SK-N-SH (cell line): ENCODE measurements around the gene SGTB. TPM values are rescaled to one million over a fixed set of nuclear protein-coding genes. Genes with fewer than 3 reads are reported as not detected.

Experiments used
- CTCF ChIA-PET: fragments of 300-600, 350-600 bp; formaldehyde crosslinking; extraction: SDS; loops from one replicate; lab custom pipeline; 2021; lab: Yijun Ruan, JAX
- POLR2A ChIA-PET: fragments of 350-600 bp; sonication (Branson Sonifier 250); formaldehyde crosslinking; extraction: SDS; loops from one replicate; lab custom pipeline; 2020; ENCODE audit warnings: antibody characterized with exemption, inconsistent platforms; lab: Yijun Ruan, JAX
- DNase-seq: peaks from one replicate; pipeline ENCODE4 v3.0.0; 2012
- H2AFZ ChIP-seq: fragments of 200-600 bp; sonication (generic); 2 replicates; pipeline ENCODE4 v1.8.1; 2016; ENCODE audit warnings: antibody characterized with exemption, mild to moderate bottlenecking, low read depth
- H3F3A ChIP-seq: fragments of 200-600 bp; sonication (generic); replicated peaks from 2 replicates; pipeline ENCODE3; 2016; ENCODE audit warnings: antibody characterized with exemption, mild to moderate bottlenecking; ENCODE audit not compliant: insufficient read depth
- H3K27ac ChIP-seq, 2 experiments: fragments of 200-500 bp in 1 of 2; fragments of 200-600 bp in 1 of 2; sonication (Bioruptor generic) in 1 of 2; sonication (generic), shearing (Covaris generic) in 1 of 2; 2 replicates each; pipeline versions ENCODE4 v1.5.1 to v1.6.1; 2014 to 2016; ENCODE audit warnings: low read depth in 2 of 2, inconsistent platforms in 1 of 2, low read length in 1 of 2, mild to moderate bottlenecking in 1 of 2, mixed read lengths in 1 of 2
- H3K27me3 ChIP-seq: fragments of 200-600 bp; sonication (generic), shearing (Covaris generic); 2 replicates; pipeline ENCODE4 v1.6.1; 2016; ENCODE audit warnings: mixed run types; ENCODE audit not compliant: insufficient read depth
- H3K36me3 ChIP-seq, 2 experiments: fragments of 200-500 bp in 1 of 2; fragments of 200-600 bp in 1 of 2; sonication (Bioruptor generic) in 1 of 2; sonication (generic) in 1 of 2; replicated peaks in 1 of 2; 2 replicates each; pipeline versions ENCODE3 to v1.5.1; 2014 to 2016; ENCODE audit warnings: low read length in 1 of 2, mild to moderate bottlenecking in 1 of 2; ENCODE audit not compliant: insufficient read depth in 2 of 2, control insufficient read depth in 1 of 2
- H3K4me1 ChIP-seq, 2 experiments: fragments of 200-500 bp in 1 of 2; fragments of 200-600 bp in 1 of 2; sonication (Bioruptor generic) in 1 of 2; sonication (generic), shearing (Covaris generic) in 1 of 2; 2 replicates each; pipeline versions ENCODE4 v1.5.1 to v1.6.1; 2014 to 2016; ENCODE audit warnings: low read depth in 1 of 2, low read length in 1 of 2, mixed run types in 1 of 2; ENCODE audit not compliant: insufficient read depth in 2 of 2, control insufficient read depth in 1 of 2
- H3K4me2 ChIP-seq: fragments of 200-600 bp; sonication (generic), shearing (Covaris generic); 2 replicates; pipeline ENCODE4 v1.6.1; 2017; ENCODE audit warnings: mixed run types
- H3K4me3 ChIP-seq, 2 experiments: fragments of 200-500 bp in 1 of 2; fragments of 200-600 bp in 1 of 2; sonication (Bioruptor generic) in 1 of 2; sonication (generic), shearing (Covaris generic) in 1 of 2; 2 replicates each; pipeline versions ENCODE4 v1.5.1 to v1.8.1; 2014 to 2016; ENCODE audit warnings: low read depth in 2 of 2, inconsistent platforms in 1 of 2, low read length in 1 of 2, mild to moderate bottlenecking in 1 of 2, mixed read lengths in 1 of 2, moderate library complexity in 1 of 2
- H3K79me2 ChIP-seq: fragments of 200-600 bp; sonication (generic); 2 replicates; pipeline ENCODE4 v1.8.1; 2017; ENCODE audit warnings: mild to moderate bottlenecking; ENCODE audit not compliant: insufficient read depth
- H3K9ac ChIP-seq: fragments of 200-600 bp; sonication (generic); 2 replicates; pipeline ENCODE4 v1.6.1; 2017; ENCODE audit warnings: mixed run types
- H3K9me2 ChIP-seq: fragments of 200-600 bp; sonication (generic); 2 replicates; pipeline ENCODE4 v1.6.1; 2017; ENCODE audit warnings: mixed run types
- H3K9me3 ChIP-seq: fragments of 200-600 bp; sonication (generic); 2 replicates; pipeline ENCODE4 v1.6.1; 2017; ENCODE audit warnings: mixed run types, mild to moderate bottlenecking, moderate library complexity
- H4K20me1 ChIP-seq: fragments of 200-600 bp; sonication (generic); 2 replicates; pipeline ENCODE4 v1.6.1; 2017; ENCODE audit warnings: mild to moderate bottlenecking, mixed run types; ENCODE audit not compliant: insufficient read depth
- EZH2phosphoT487 ChIP-seq: fragments of 200-600 bp; sonication (generic); IDR thresholded peaks from 2 replicates; pipeline ENCODE4 v1.6.1; 2017; ENCODE audit warnings: low read depth, mixed run types, mild to moderate bottlenecking, antibody characterized with exemption, moderate library complexity, borderline replicate concordance
- FOSL2 ChIP-seq: IDR thresholded peaks from 2 replicates; pipeline ENCODE4 v1.4.0; 2012; ENCODE audit warnings: low read depth, mild to moderate bottlenecking, moderate library complexity, borderline replicate concordance
- GATA2 ChIP-seq: sonication (generic); formaldehyde crosslinking; IDR thresholded peaks from 2 replicates; pipeline ENCODE4 v1.5.0; 2020; ENCODE audit warnings: mild to moderate bottlenecking, missing genetic modification reagents
- MXI1 ChIP-seq: IDR thresholded peaks from 2 replicates; pipeline ENCODE4 v1.6.1; 2012; ENCODE audit warnings: mild to moderate bottlenecking, low read depth, low read length, improper control_type of control experiment
- NFIC ChIP-seq: IDR thresholded peaks from 2 replicates; pipeline ENCODE4 v1.4.0; 2012; ENCODE audit warnings: borderline replicate concordance
- RFX5 ChIP-seq: IDR thresholded peaks from 2 replicates; pipeline ENCODE4 v1.6.1; 2012; ENCODE audit warnings: mild to moderate bottlenecking, improper control_type of control experiment, low read length
- RXRA ChIP-seq: IDR thresholded peaks from 2 replicates; pipeline ENCODE4 v1.4.0; 2012; ENCODE audit warnings: low read depth, mild to moderate bottlenecking, borderline replicate concordance
- SIN3A ChIP-seq: IDR thresholded peaks from 2 replicates; pipeline ENCODE4 v1.6.1; 2012; ENCODE audit warnings: low read depth, mild to moderate bottlenecking, low read length, moderate library complexity, borderline replicate concordance
- SMC3 ChIP-seq: IDR thresholded peaks from 2 replicates; pipeline ENCODE4 v1.6.1; 2012; ENCODE audit warnings: low read depth, low read length, improper control_type of control experiment
- TAF1 ChIP-seq: IDR thresholded peaks from 2 replicates; pipeline ENCODE4 v1.6.1; 2012; ENCODE audit warnings: low read depth, mild to moderate bottlenecking, low read length, moderate library complexity, borderline replicate concordance
- TCF12 ChIP-seq: IDR thresholded peaks from 2 replicates; pipeline ENCODE4 v1.4.0; 2012
- TEAD4 ChIP-seq: IDR thresholded peaks from 2 replicates; pipeline ENCODE4 v1.4.0; 2012; ENCODE audit warnings: mild to moderate bottlenecking, borderline replicate concordance; ENCODE audit not compliant: insufficient read depth
- WGBS: methylation state at CpG from one replicate; pipeline ENCODE4 v1.1.6; 2017; ENCODE audit warnings: low lambda C conversion rate; 5-methylcytosine and 5-hydroxymethylcytosine counted together
- polyA plus RNA-seq, 3 experiments: library from polyadenylated mRNA; depleted of rRNA; stranded (reverse); fragments of >200 nt; gene quantifications; 2 replicates each; pipeline ENCODE4 v1.2.3, GENCODE V29; 2012
- TF ChIP-seq, protein P1 (sequence below): IDR thresholded peaks from 2 replicates; pipeline ENCODE4 v1.4.0; 2012; ENCODE audit warnings: low read depth, borderline replicate concordance
- TF ChIP-seq, protein P2 (sequence below): fragments of 200-600 bp; sonication (generic); IDR thresholded peaks from 2 replicates; pipeline ENCODE4 v1.6.1; 2017; ENCODE audit warnings: antibody characterized with exemption, mild to moderate bottlenecking, moderate library complexity
- TF ChIP-seq, protein P3 (sequence below): fragments of 150-350 bp; IDR thresholded peaks from 2 replicates; pipeline ENCODE4 v1.6.1; 2017; ENCODE audit warnings: antibody characterized with exemption, low read length, low read depth, borderline replicate concordance
- TF ChIP-seq, protein P4 (sequence below): IDR thresholded peaks from 2 replicates; pipeline ENCODE4 v1.4.0; 2012; ENCODE audit warnings: low read depth
- TF ChIP-seq, protein P5 (sequence below): fragments of 150-350 bp; IDR thresholded peaks from 2 replicates; pipeline ENCODE4 v1.6.1; 2016; ENCODE audit warnings: mild to moderate bottlenecking, low read depth, low read length
- TF ChIP-seq, protein P6 (sequence below): IDR thresholded peaks from 2 replicates; pipeline ENCODE4; 2012

The SGTB gene
- polyA plus RNA-seq, 1 of the 3 experiments (the other 2 are of a cell fraction) = 3.5 TPM

DNA sequence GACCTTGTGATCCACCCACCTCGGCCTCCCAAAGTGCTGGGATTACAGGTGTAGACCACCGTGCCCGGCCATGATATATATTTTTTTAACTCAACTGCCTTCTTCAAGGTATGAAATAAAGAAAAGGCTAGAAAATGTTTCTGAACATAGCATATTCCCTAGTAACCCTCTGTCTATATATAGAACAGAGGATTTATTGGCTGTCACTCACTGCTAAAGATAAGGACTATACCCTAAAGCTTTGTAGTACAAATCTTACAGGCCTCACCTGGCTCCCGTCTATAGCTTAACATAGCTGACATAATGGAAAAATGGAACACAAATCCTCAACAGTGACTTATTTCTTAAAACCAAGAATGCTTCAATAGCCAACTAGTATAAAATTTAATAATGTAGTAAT, 14.2 kb downstream of the SGTB start:
- 96% methylated on average over 4 of the region's 4 CpGs for WGBS
- no peak overlapping the region for H2AFZ ChIP-seq
- no peak for DNase-seq
- H3K27ac ChIP-seq = no peak overlapping the region
- POLR2A ChIA-PET = no interaction called here
- TF ChIP-seq RFX5 = no peak
- no peak for TF ChIP-seq GATA2 (CRISPR knock-in tag)
- TF ChIP-seq, protein P1, sequence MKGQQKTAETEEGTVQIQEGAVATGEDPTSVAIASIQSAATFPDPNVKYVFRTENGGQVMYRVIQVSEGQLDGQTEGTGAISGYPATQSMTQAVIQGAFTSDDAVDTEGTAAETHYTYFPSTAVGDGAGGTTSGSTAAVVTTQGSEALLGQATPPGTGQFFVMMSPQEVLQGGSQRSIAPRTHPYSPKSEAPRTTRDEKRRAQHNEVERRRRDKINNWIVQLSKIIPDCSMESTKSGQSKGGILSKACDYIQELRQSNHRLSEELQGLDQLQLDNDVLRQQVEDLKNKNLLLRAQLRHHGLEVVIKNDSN = no peak
- TF ChIP-seq EZH2phosphoT487 = no peak
- TF ChIP-seq, protein P2, sequence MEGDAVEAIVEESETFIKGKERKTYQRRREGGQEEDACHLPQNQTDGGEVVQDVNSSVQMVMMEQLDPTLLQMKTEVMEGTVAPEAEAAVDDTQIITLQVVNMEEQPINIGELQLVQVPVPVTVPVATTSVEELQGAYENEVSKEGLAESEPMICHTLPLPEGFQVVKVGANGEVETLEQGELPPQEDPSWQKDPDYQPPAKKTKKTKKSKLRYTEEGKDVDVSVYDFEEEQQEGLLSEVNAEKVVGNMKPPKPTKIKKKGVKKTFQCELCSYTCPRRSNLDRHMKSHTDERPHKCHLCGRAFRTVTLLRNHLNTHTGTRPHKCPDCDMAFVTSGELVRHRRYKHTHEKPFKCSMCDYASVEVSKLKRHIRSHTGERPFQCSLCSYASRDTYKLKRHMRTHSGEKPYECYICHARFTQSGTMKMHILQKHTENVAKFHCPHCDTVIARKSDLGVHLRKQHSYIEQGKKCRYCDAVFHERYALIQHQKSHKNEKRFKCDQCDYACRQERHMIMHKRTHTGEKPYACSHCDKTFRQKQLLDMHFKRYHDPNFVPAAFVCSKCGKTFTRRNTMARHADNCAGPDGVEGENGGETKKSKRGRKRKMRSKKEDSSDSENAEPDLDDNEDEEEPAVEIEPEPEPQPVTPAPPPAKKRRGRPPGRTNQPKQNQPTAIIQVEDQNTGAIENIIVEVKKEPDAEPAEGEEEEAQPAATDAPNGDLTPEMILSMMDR = no peak
- TF ChIP-seq, protein P3, sequence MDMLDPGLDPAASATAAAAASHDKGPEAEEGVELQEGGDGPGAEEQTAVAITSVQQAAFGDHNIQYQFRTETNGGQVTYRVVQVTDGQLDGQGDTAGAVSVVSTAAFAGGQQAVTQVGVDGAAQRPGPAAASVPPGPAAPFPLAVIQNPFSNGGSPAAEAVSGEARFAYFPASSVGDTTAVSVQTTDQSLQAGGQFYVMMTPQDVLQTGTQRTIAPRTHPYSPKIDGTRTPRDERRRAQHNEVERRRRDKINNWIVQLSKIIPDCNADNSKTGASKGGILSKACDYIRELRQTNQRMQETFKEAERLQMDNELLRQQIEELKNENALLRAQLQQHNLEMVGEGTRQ = no peak
- TF ChIP-seq TEAD4 = no peak
- TF ChIP-seq, protein P4, sequence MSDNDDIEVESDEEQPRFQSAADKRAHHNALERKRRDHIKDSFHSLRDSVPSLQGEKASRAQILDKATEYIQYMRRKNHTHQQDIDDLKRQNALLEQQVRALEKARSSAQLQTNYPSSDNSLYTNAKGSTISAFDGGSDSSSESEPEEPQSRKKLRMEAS = no peak
- TF ChIP-seq RXRA = no peak
- no peak for TF ChIP-seq SIN3A
- TF ChIP-seq TCF12 = no peak
- TF ChIP-seq, protein P5, sequence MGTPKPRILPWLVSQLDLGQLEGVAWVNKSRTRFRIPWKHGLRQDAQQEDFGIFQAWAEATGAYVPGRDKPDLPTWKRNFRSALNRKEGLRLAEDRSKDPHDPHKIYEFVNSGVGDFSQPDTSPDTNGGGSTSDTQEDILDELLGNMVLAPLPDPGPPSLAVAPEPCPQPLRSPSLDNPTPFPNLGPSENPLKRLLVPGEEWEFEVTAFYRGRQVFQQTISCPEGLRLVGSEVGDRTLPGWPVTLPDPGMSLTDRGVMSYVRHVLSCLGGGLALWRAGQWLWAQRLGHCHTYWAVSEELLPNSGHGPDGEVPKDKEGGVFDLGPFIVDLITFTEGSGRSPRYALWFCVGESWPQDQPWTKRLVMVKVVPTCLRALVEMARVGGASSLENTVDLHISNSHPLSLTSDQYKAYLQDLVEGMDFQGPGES = no peak
- no peak for TF ChIP-seq FOSL2
- no peak for TF ChIP-seq SMC3
- TF ChIP-seq NFIC = no peak
- no peak for TF ChIP-seq TAF1
- TF ChIP-seq, protein P6, sequence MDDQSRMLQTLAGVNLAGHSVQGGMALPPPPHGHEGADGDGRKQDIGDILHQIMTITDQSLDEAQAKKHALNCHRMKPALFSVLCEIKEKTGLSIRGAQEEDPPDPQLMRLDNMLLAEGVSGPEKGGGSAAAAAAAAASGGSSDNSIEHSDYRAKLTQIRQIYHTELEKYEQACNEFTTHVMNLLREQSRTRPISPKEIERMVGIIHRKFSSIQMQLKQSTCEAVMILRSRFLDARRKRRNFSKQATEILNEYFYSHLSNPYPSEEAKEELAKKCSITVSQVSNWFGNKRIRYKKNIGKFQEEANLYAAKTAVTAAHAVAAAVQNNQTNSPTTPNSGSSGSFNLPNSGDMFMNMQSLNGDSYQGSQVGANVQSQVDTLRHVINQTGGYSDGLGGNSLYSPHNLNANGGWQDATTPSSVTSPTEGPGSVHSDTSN = no peak
- no peak for TF ChIP-seq MXI1
- no peak overlapping the region for H3K4me2 ChIP-seq
- no peaks in the 10 kb centered on the region for H3K9me3 ChIP-seq
- H3K9ac ChIP-seq = no peak overlapping the region
- no peak overlapping the region for H3K4me3 ChIP-seq
- CTCF ChIA-PET = no interaction called here
- H3K9me2 ChIP-seq = no peaks in the 10 kb centered on the region
- no peaks in the 10 kb centered on the region for H4K20me1 ChIP-seq
- peaks cover 11% of the 10 kb centered on the region for H3F3A ChIP-seq
- no peaks in the 10 kb centered on the region for H3K79me2 ChIP-seq
- peaks cover 9 to 31% of the 10 kb centered on the region in 2 experiments for H3K36me3 ChIP-seq
- H3K27me3 ChIP-seq = no peaks in the 10 kb centered on the region
- peaks cover 0 to 9% of the 10 kb centered on the region in 2 experiments; a peak in 1 of 4 replicates for H3K4me1 ChIP-seq
